OCI-M1 (cell line): Measurements from ENCODE around the gene OPHN1.

Source experiments
- DNase-seq: peaks from one replicate; lab custom pipeline; 2025; lab: John Stamatoyannopoulos, UW

The OPHN1 gene

DNA sequence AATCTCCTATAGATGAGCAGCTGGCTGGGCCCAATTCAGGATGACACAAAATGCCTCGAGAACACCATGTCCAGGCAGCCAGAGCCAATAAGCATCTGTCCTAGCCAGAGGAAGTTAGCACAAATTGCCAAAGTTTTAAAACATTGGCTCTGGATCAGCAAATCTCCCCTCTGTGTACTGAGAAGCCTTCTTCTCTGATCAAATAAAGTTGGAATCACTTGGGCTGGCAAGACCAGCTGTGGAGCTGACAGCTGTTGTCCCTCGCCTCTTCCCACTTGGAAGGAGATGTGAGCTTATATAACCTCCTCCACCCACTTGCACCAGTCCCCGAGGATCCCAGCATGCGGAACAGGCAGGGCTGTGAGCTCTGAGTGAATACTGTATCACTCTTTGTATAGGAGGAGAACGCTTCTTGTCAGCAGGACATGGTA is 183.9 kb downstream of the OPHN1 start:
- DNase-seq, result no peak

DNA sequence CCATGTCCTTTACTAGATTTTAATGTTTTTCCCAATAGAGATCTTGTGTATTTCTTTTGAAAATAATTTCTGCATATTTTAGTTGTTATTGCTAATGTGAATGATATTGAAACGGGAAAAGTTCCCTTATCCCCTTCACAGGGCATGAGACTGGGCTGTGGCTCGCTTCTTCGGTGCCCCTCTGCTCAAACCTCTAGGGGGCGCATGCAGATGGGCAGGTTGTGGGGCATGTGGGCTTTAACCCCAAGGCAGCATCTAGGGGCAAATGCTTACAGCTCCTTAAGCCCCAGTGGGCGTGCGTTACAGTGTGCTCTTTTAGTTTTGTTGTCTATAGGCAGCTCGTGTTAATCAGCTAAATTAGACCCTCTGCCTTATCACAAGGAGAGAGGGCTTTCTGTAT is 194.7 kb downstream of the OPHN1 start:
- peak; percentile 14 for DNase-seq

DNA sequence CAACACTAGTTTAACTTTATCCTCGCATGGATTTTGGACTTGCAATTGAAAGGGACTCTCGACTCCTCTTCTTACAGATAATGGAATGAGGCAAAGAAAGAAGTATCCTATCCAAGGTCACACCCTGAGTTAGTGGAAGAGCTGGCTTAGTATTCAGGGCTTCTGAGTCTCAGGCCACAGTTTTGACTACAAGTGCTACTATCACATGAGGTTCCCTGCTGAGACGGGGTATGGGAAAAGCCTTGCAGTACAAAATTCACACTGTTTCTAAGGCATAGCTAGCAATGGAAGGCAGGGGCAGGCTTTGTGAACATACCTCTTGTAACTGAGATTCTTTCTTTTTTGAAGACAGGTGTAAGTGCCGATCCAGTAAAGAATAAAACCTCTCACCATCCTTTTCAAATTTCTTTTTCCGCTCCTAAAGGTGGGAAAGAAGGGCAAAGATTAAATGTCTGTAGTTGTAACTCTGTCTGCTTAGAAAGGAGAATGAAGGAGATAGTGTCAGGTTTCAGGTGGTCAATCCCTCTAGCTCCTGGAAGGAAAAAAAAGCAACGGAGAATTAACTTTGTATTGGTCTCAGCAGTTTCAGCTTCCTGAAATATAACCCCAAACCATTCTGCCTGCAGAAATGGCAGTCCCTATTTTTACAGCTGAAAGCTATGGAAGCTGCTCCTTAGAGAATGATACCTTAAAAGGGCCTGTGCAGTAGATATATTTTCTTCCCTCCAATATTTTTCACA is 199.0 kb downstream of the OPHN1 start:
- DNase-seq, result no peak

GRCh38 chrX:68232206-68232605 is 201.1 kb downstream of the OPHN1 start:
- DNase-seq, result no peak

- no peak for DNase-seq
Observed at GRCh38 chrX:68209008-68209407, 224.3 kb downstream of the OPHN1 start.

DNA sequence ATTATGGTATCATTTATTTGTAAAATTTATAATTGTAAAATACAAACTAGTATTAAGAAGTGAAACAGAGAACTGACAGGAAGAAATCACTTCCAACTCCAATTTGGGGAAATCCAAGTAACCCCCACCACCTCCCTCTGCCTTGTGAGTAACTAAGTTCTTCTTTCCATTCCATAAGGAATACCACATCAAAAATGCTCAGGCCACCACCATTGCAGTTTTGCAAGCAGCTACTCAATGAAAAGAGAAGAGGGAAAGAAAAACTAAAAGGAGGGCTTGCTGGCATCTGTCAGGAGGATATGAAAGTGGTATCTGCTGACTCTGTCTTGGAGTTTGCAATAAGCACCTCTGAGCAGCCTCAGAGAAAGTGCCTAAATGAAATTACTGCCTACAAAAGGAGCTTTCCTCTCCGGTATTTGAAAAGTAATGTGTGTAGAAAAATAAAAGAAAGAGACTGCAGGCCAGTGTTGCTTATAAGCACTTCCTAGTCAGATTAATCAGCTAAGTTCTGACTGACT is 228.7 kb downstream of the OPHN1 start:
- DNase-seq, result no peak

DNA sequence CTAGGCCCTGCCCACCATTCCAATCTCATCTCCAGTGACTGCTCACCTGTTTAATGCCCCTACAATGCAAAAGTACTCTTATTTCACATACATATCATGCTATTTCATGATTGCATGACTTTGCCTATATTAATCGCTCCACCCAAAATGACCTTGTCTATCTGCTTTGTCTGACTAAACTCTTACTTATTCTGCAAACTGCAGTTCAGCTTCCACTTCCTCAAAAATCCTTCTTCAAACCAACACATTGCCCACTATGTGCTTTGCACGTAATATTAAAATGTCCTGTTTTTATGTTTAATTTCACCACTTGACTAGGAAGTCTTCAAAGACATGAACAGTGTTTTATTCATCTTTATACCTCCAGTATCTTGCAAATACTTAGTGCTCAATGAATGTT is 229.6 kb downstream of the OPHN1 start:
- DNase-seq, result no peak

DNA sequence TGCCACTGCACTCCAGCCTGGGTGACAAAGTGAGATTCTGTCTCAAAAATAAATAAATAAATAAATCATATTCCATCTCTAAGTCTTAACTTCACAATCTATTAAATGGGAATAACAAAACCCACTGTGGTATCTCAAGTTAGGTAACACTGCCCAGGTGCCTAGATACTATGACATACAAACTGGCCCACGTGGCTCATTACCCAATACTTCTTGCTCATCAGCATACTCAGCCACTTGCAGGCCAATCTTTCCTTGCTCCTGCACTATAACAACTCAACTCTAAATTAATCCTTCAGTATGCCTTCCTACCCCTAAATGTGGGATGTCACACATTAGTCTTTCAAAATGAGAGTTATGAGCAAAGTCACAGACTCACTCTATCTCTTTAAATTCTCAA is 230.1 kb downstream of the OPHN1 start:
- no peak for DNase-seq

- no peak for DNase-seq
Observed at GRCh38 chrX:68199062-68199848, 234.0 kb downstream of the OPHN1 start.

DNA sequence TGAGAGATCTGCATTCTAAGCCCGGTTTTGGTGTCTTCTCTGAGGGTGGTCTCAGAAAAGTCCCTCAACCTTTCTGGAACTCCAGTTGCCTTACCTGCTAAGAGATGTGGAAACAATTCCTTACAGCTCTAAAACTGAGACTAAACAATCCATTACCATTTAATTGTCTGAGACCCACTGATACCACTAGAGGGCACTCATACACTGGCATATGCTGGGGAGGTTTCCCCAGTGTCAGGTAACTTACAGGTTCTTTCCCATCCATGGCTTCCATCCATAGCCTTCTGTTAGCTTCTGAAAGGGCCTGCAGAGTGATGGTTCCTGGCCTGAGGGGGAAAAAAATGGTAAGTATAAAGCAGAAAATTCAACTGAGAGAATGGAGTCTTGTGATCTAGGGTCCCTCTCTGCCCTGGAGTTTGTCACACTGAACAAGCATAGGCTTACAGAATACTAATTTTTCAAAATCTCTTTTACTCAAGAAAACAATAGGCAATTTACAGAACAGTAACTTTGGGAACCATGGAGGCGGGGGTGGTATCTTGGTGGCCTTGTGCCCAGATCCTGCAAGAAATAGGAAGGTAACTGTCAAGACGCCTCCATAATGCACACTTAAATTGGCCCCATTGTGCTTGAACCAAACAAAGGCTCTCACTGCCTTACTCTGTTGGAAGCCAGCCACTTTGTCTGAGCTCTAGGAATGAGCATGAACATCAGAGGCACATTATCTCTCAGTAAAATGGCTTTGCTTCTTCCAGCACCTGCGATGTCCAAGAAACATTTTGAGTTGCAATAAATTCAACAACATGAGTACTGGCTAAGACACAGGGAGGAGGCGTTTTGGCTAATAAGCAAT is 236.1 kb downstream of the OPHN1 start:
- DNase-seq, result peak; percentile 62

GRCh38 chrX:68195561-68195960 is 237.7 kb downstream of the OPHN1 start:
- DNase-seq, result no peak

- DNase-seq, result no peak
Observed at GRCh38 chrX:68193786-68194185, 239.5 kb downstream of the OPHN1 start.

DNA sequence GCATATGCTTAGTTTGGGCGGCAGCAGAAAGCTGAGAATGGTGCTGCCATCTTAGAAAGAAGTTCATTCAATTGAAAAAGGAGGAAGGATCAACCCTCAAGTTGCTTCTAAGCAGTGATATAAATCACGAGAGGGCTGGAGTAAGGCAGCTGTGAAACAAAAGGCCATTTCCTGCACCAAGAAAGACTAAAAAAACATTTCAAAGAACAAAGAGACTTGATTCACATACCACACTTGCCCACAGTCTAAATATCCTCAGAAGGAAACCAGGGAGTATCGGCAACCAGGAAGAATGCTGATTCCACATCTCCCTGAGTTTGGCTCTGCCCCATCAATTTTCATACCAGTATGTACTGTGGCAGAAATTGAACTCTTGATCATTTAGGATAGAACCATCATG is 240.1 kb downstream of the OPHN1 start:
- no peak for DNase-seq

GRCh38 chrX:68190799-68191198 is 242.5 kb downstream of the OPHN1 start:
- no peak for DNase-seq

DNA sequence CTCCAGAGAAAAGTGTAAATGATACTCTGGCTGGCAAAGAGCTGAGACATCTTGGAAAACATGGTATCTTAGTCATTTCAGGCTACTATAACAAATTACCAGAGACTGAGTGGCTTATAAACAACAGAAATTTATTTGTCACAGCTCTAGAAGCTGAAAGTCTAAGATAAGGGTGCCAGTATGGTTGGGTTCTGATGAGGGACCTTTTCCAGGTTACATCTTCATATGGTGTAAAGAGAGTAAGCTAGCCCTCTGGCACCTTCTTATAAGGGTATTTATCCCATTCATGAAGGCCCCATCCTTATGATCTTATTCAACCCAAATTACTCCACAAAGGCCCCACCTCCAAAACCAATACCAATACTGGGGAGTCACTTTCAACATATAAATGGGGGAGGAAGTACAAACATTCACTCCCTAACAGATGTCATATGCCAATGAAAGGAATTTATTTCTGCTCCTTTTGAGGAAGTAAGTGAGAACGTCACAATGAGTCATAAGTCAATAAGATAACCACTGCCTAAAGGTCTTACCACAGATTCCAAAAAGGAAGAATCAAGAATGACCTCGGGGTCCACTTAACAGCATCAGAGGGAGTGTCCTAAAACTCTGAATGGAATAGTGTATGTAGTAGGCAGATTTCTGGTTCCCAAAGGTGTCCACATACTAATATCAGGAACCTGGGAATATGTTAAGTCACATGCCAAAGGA is 246.6 kb downstream of the OPHN1 start:
- peak; percentile 86 for DNase-seq

- DNase-seq, result no peak
Observed at GRCh38 chrX:68185161-68185560, 248.1 kb downstream of the OPHN1 start.

GRCh38 chrX:68183612-68184214 is 249.6 kb downstream of the OPHN1 start:
- DNase-seq, result peak; percentile 80

GRCh38 chrX:68180579-68180978 is 252.7 kb downstream of the OPHN1 start:
- peak; percentile 81 for DNase-seq

DNA sequence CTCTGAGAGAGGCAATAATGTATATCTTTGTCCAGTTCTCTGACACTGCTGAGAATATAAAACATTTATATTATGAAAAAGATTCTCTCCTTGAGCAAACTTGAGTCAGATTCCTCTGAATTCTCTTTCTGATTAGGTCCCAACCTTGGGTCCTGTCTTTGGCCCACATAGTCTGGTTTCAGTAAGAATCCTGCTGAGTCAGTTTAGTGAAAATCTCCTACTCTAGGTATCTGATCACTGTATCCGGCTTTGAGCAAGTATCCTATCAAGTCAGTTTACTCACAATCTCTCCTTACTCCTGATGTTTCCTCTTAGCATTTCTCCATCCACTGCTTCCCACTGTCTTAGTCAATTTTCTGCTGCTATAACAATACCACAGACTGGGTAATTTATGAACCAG is 253.9 kb downstream of the OPHN1 start:
- peak; percentile 56 for DNase-seq

DNA sequence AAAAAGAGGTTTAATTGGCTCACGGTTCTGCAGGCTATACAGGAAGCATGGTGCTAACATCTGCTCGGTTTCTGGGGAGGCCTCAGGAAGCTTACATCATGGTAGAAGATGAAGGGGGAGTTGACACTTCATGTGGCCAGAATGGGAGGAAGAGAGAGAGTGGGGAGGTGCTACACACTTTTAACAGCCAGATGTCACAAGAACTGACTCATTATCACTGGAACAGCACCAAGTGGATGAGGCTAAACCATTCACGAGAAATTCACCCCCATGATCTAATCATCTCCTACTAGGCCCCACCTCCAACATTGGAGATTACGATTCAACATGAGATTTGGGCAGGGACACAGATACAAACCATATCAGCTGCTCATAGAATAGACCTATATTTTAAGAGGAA is 255.8 kb downstream of the OPHN1 start:
- DNase-seq, result peak; percentile 33

DNA sequence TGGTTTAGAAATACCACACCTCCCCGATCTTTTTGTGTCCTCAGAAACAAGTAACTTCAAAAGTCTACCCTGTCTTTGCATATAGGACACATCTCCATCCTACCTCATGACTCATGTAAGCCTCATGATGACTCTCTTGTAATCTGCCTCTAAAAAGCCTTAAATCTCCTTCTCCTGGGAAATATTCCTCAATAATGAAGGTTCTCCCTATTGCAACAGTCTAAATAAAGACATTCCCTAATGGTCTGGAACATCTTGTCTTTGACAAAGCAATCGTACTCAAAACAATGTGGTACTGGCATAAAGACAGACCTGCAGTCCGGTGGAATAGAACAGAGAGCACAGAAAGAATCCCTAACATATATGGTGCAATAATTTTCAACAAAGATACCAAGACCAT is 257.7 kb downstream of the OPHN1 start:
- DNase-seq, result no peak
